Fibroblast of the conjunctiva (primary cell): Measurements from ENCODE around the gene TSPAN4.

Source experiments
- DNase-seq: peaks from one replicate; pipeline ENCODE4 v3.0.0-alpha.2; 2010; ENCODE audit warnings: low read depth

TSPAN4 gene

GRCh38 chr11:889257-889656 lies 46.6 kb downstream of the TSPAN4 start:
- no peak for DNase-seq

GRCh38 chr11:889687-890475 lies 47.2 kb downstream of the TSPAN4 start:
- DNase-seq, result no peak

GRCh38 chr11:890794-891540 lies 48.3 kb downstream of the TSPAN4 start:
- no peak for DNase-seq

- DNase-seq, result no peak
Measured at GRCh38 chr11:893008-893654, 50.5 kb downstream of the TSPAN4 start.

- DNase-seq, result no peak
Measured at GRCh38 chr11:894575-895201, 52.0 kb downstream of the TSPAN4 start.

- DNase-seq, result no peak
Measured at GRCh38 chr11:895331-896110, 52.9 kb downstream of the TSPAN4 start.

- no peak for DNase-seq
Measured at GRCh38 chr11:897253-898142, 54.8 kb downstream of the TSPAN4 start.

GRCh38 chr11:898143-898511 lies 55.5 kb downstream of the TSPAN4 start:
- DNase-seq, result no peak

- DNase-seq, result no peak
Measured at GRCh38 chr11:898540-899190, 56.0 kb downstream of the TSPAN4 start.

- no peak for DNase-seq
Measured at GRCh38 chr11:899724-900123, 57.1 kb downstream of the TSPAN4 start.

GRCh38 chr11:900545-900944 lies 57.9 kb downstream of the TSPAN4 start:
- no peak for DNase-seq

- DNase-seq, result no peak
Measured at GRCh38 chr11:901452-902061, 58.9 kb downstream of the TSPAN4 start.

- DNase-seq, result no peak
Measured at GRCh38 chr11:904380-904779, 61.7 kb downstream of the TSPAN4 start.

- DNase-seq, result no peak
Measured at GRCh38 chr11:905952-906351, 63.3 kb downstream of the TSPAN4 start.

GRCh38 chr11:907668-908067 lies 65.0 kb downstream of the TSPAN4 start:
- no peak for DNase-seq

- DNase-seq, result no peak
Measured at GRCh38 chr11:908273-908672, 65.6 kb downstream of the TSPAN4 start.

- DNase-seq, result no peak
Measured at GRCh38 chr11:909406-909805, 66.8 kb downstream of the TSPAN4 start.

- no peak for DNase-seq
Measured at GRCh38 chr11:910044-910588, 67.5 kb downstream of the TSPAN4 start.

GRCh38 chr11:910589-911030 lies 68.0 kb downstream of the TSPAN4 start, which contains the start of gene CHID1:
TSS of gene CHID1 (minus strand) at chr11:910810. CDS start at chr11:904816, 5,994 bp downstream.
- DNase-seq, result peak; percentile 33
